GM06990 (cell line): ENCODE results near the gene PJVK.

Experiments
- DNase-seq: peaks from one replicate; pipeline ENCODE4 v3.0.0-alpha.2; 2011; ENCODE audit not compliant: insufficient read length; ENCODE audit errors: extremely low read depth
- H3K27me3 ChIP-seq: replicated peaks from 2 replicates; pipeline ENCODE4 v1.6.0; 2011; ENCODE audit warnings: low read length; ENCODE audit not compliant: control insufficient read depth, insufficient read depth
- H3K36me3 ChIP-seq: 2 replicates; pipeline ENCODE4 v1.5.1; 2011; ENCODE audit warnings: low read length; ENCODE audit not compliant: control insufficient read depth, insufficient read depth
- H3K4me3 ChIP-seq: replicated peaks from 2 replicates; pipeline ENCODE4 v1.5.1; 2011; ENCODE audit warnings: low read depth, mild to moderate bottlenecking, control low read depth, low read length
- CTCF ChIP-seq: IDR thresholded peaks from 2 replicates; pipeline ENCODE4 v1.5.1; 2011; ENCODE audit warnings: low read length, control low read depth, mild to moderate bottlenecking, inconsistent platforms; ENCODE audit not compliant: insufficient read depth, poor library complexity, severe bottlenecking

The PJVK gene

GRCh38 chr2:178479275-178479616 is 28.1 kb downstream of the PJVK start:
- no peak for DNase-seq
- no peak for TF ChIP-seq CTCF
- H3K36me3 ChIP-seq = no peaks in the 10 kb centered on the region
- H3K4me3 ChIP-seq = peak overlapping the region; percentile 76
- H3K27me3 ChIP-seq = no peaks in the 10 kb centered on the region

DNA sequence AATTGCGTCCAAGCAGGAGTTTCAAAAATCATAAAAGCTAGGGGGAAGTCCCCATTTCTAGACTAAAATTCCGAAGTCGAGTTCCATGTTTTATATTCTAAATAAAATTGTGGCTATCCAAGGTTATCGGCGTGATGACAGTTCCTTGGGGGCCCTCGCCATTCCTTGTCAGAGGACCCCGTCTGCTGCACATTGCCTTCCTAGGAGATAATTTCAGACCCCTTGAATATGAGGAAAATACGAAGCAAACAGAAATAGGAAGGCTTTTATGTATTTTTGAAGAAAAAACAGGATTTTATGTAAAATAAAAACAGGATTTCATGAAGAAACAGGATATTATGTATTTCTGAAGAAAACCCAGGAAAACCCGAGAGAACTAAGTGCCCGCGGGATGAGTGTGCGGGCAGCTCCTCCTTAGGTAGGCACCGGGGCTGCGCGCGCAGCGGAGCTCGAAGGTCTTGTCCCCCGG is 28.6 kb downstream of the PJVK start:
- no peak for TF ChIP-seq CTCF
- DNase-seq = no peak
- Histone ChIP-seq H3K4me3 (peak overlapping the region; percentile 92), H3K27me3 (no peaks in the 10 kb centered on the region), H3K36me3 (no peaks in the 10 kb centered on the region)

DNA sequence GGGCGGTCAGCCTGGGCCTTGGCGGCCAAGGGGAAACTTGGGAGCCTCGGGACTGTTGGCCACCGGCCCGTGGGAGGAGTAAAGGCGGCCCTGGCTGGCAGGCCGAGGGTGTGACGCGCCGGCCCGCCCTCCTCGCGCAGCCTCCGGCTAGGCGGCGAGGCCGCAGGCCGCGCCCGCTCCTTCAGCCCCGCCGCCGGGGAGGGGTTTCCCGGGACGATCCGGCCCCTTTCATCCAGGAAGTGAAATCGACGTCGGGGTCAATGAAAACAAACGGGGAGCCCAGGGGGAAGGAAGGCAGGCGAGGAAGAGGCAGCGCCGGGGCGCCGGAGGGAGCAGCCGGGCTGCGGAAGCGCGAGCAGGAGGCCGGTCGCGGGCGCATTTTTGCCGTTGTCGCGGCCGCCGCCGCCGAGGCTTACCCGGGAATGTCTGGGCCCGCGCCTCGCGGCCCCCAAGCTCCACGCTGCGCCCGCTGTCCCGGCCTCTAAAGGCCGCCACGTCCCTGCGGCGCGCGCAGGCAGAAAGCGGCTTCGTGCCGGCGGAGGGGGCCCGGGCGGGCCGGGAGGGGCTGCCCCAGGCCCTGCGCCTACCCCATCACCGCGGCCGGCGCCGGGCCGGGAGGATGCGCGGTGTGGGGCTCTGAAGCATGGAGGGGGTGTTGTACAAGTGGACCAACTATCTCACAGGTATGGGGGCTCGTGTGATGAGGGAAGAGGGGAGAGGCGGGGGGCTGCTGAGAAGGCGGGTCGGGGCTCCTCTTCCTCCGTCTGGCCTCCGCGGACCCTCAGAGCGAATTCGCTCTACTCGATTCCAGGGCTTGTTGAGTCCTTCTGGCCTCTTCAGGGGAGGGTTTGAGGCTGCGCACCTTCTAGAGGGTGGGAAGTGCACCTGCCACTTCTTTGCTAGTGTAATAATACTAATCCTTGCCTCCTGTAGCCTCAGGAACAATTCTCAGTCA is 29.3 kb downstream of the PJVK start, which contains the start of gene PLEKHA3:
Gene PLEKHA3 (plus strand): TSS at position 231 of the 955 bp plus-strand sequence. CDS start 413 bp downstream, at position 644.
- peak within 1 kb of the TSS; percentile 92 for H3K4me3 ChIP-seq
- H3K36me3 ChIP-seq = no peaks in the 10 kb centered on the region
- peak; percentile 91 for DNase-seq
- H3K27me3 ChIP-seq = no peaks in the 10 kb centered on the region
- TF ChIP-seq CTCF = no peak

DNA sequence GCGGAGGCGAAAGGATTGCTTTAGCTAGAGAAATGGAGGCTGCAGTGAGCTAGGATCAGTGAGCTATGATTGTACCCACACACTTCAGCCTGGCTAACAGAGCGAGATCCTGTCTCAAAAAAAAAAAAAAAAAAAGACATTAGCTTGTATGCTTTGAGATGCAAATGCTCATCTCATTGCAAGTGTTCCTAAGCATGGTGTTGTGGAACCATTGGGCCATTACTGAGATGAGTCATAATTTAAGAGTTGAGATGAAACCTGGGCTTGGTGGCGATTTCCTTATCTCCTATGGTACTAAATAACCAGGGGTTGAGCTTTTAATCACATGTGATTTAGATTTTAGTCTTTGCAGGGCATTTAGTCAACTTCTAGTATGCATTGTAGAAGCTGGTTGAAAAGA is 31.3 kb downstream of the PJVK start:
- peaks cover 2% of the 10 kb centered on the region; the same call in 1 of the 2 replicates for H3K36me3 ChIP-seq
- TF ChIP-seq CTCF = no peak
- DNase-seq = peak; percentile 45
- H3K27me3 ChIP-seq = no peaks in the 10 kb centered on the region
- peak overlapping the region; percentile 43 for H3K4me3 ChIP-seq

- no peak overlapping the region for H3K4me3 ChIP-seq
- no peaks in the 10 kb centered on the region for H3K27me3 ChIP-seq
- H3K36me3 ChIP-seq = peaks cover 2% of the 10 kb centered on the region; the same call in 1 of the 2 replicates
- DNase-seq = no peak
- no peak for TF ChIP-seq CTCF
Observed at GRCh38 chr2:178484245-178485041, 33.3 kb downstream of the PJVK start.
